ENCODE measurements around the gene BEND5.

DNA sequence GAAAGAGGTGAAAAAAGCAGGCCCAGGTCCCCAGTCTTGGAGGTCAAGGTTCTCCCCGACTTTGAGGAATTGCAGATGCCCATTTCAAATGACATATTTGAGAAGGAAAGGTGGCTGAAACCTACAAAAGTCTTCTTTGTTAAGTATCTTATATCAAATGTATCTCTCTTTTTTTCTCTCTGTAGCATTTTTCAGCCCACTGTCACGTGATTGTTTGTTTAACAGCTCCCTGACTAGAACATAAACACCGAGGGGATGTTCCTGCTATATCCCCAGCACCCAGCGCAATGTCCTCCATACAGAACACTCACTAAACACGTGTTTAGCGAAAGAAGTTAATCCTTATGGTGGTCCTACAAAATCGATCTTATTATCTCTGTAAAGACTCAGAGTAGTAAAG lies 27.6 kb downstream of the BEND5 start:
- TF ChIP-seq CTCF (IDR thresholded peaks at IDR 0.05) (no peak), POLR2A (IDR thresholded peaks at IDR 0.05) (no peak), EP300 (IDR thresholded peaks at IDR 0.05; ENCODE audit: low read depth) (no peak), POLR2AphosphoS5 (IDR thresholded peaks at IDR 0.05) (no peak)

All from transverse colon (tissue), 4 donors.